K562 (cell line): ENCODE data around the gene GNAS-AS1. TPM values are rescaled to one million over a fixed set of nuclear protein-coding genes. Genes with fewer than 3 reads are reported as not detected.

Experiments
- DDX20 ChIP-seq: fragments of 450-650 bp; IDR thresholded peaks from 2 replicates; pipeline ENCODE4 v1.6.1; 2016; ENCODE audit warnings: missing genetic modification characterization, low read depth, mild to moderate bottlenecking, missing compliant biosample characterization, moderate library complexity
- ELF4 ChIP-seq: fragments of 450-650 bp; formaldehyde crosslinking; IDR thresholded peaks from 2 replicates; pipeline ENCODE4 v1.4.0; 2022; ENCODE audit warnings: missing genetic modification characterization
- FOXA3 ChIP-seq, 2 experiments: fragments of 450-650 bp in 1 of 2; sonication (generic) in 1 of 2; formaldehyde crosslinking; IDR thresholded peaks in 1 of 2; conservative IDR thresholded peaks in 1 of 2; 2 replicates each; pipeline versions ENCODE4 v1.4.0 to v1.8.0; 2020 to 2022; ENCODE audit warnings: mild to moderate bottlenecking in 2 of 2, missing genetic modification reagents in 1 of 2
- JUND ChIP-seq, 2 experiments: IDR thresholded peaks; 2 replicates in 1 of 2; 3 replicates in 1 of 2; pipeline ENCODE4 v1.6.1; 2011; ENCODE audit warnings: borderline replicate concordance in 2 of 2, low read depth in 2 of 2, low read length in 2 of 2, improper control_type of control experiment in 1 of 2, missing biosample characterization in 1 of 2, missing genetic modification characterization in 1 of 2, missing genetic modification reagents in 1 of 2
- KDM4B ChIP-seq, 2 experiments: fragments of 450-650 bp in 1 of 2; sonication (generic) in 1 of 2; IDR thresholded peaks; 2 replicates each; pipeline ENCODE4 v1.6.1; 2016 to 2017; ENCODE audit warnings: borderline replicate concordance in 2 of 2, antibody characterized with exemption in 1 of 2, low read depth in 1 of 2, mild to moderate bottlenecking in 1 of 2
- KLF10 ChIP-seq: fragments of 250-450 bp; sonication (Bioruptor Pico); IDR thresholded peaks from 2 replicates; pipeline ENCODE4 v1.6.1; 2021; ENCODE audit warnings: matching md5 sums
- MCM2 ChIP-seq: fragments of 450-650 bp; IDR thresholded peaks from 2 replicates; pipeline ENCODE4 v1.6.1; 2017; ENCODE audit warnings: low read depth, mild to moderate bottlenecking
- NFRKB ChIP-seq: fragments of 450-650 bp; IDR thresholded peaks from 2 replicates; pipeline ENCODE4 v1.6.1; 2016; ENCODE audit warnings: low read depth
- POLR2G ChIP-seq: fragments of 200-400 bp; formaldehyde crosslinking; IDR thresholded peaks from 2 replicates; pipeline ENCODE4 v1.6.1; 2017; ENCODE audit warnings: low read depth, mild to moderate bottlenecking, antibody characterized with exemption, low read length, moderate library complexity
- SMAD2 ChIP-seq: fragments of 150-350 bp; IDR thresholded peaks from 2 replicates; pipeline ENCODE4 v1.6.1; 2014; ENCODE audit warnings: low read depth, mild to moderate bottlenecking, low read length
- TCFL5 ChIP-seq: fragments of 250-450 bp; sonication (Bioruptor Pico); conservative IDR thresholded peaks from 2 replicates; pipeline ENCODE4 v1.6.1; 2021; ENCODE audit warnings: mild to moderate bottlenecking, moderate library complexity, matching md5 sums
- ZBTB7A ChIP-seq: IDR thresholded peaks from 2 replicates; pipeline ENCODE4 v1.6.1; 2011; ENCODE audit warnings: low read depth, mild to moderate bottlenecking, low read length, moderate library complexity, borderline replicate concordance; ENCODE audit not compliant: control insufficient read depth
- ZNF316 ChIP-seq: fragments of 450-650 bp; IDR thresholded peaks from 2 replicates; pipeline ENCODE4 v1.6.1; 2016
- ZNF76 ChIP-seq: fragments of 250-450 bp; sonication (Bioruptor Pico); IDR thresholded peaks from 2 replicates; pipeline ENCODE4 v1.4.0; 2020; ENCODE audit warnings: mild to moderate bottlenecking, moderate library complexity, borderline replicate concordance
- polyA plus RNA-seq, 8 experiments: library from polyadenylated mRNA; depleted of rRNA in 4 of 8; stranded (reverse) in 5 of 8; unstranded in 3 of 8; fragments of >200 nt; fragmentation: Nextera tagmentation in 2 of 8; fragmentation: Illumina TruSeq in 1 of 8; extraction: Ambion mirVana in 2 of 8; extraction: Trizol in 1 of 8; gene quantifications; 2 replicates each; pipeline versions ENCODE4 v1.2.1 to v1.2.3, GENCODE V29; 2011 to 2014; ENCODE audit warnings: inconsistent platforms in 1 of 8, missing spikeins in 1 of 8
- total RNA-seq, 7 experiments: library from RNA; depleted of rRNA in 6 of 7; stranded (reverse); fragments of >200 nt in 6 of 7; fragmentation: Illumina TruSeq in 2 of 7; extraction: Trizol in 2 of 7; gene quantifications; 2 replicates each; pipeline versions ENCODE4 v1.2.1 to v1.2.3, GENCODE V29; 2011 to 2021; ENCODE audit warnings: low replicate concordance in 1 of 7
- TF ChIP-seq, protein P1 (sequence below): sonication (generic); formaldehyde crosslinking; IDR thresholded peaks from 2 replicates; pipeline ENCODE4 v1.8.0; 2023; ENCODE audit warnings: missing genetic modification reagents, mild to moderate bottlenecking, borderline replicate concordance
- TF ChIP-seq, protein P2 (sequence below), 2 experiments: fragments of 150-350 bp in 1 of 2; IDR thresholded peaks; 2 replicates each; pipeline ENCODE4 v1.6.1; 2012 to 2016; ENCODE audit warnings: low read depth in 2 of 2, low read length in 2 of 2, mild to moderate bottlenecking in 1 of 2, moderate library complexity in 1 of 2
- TF ChIP-seq, protein P3 (sequence below): fragments of 450-650 bp; formaldehyde crosslinking; IDR thresholded peaks from 2 replicates; pipeline ENCODE4 v1.4.0; 2022; ENCODE audit warnings: missing genetic modification characterization

The GNAS-AS1 gene
- total and polyA plus RNA-seq, 9 of the 15 experiments (the other 6 are each of a cell fraction or from before 2014, with no cell fraction given) = 0.04 to 2.5 (median 0.25) TPM

- TF ChIP-seq, protein P1, sequence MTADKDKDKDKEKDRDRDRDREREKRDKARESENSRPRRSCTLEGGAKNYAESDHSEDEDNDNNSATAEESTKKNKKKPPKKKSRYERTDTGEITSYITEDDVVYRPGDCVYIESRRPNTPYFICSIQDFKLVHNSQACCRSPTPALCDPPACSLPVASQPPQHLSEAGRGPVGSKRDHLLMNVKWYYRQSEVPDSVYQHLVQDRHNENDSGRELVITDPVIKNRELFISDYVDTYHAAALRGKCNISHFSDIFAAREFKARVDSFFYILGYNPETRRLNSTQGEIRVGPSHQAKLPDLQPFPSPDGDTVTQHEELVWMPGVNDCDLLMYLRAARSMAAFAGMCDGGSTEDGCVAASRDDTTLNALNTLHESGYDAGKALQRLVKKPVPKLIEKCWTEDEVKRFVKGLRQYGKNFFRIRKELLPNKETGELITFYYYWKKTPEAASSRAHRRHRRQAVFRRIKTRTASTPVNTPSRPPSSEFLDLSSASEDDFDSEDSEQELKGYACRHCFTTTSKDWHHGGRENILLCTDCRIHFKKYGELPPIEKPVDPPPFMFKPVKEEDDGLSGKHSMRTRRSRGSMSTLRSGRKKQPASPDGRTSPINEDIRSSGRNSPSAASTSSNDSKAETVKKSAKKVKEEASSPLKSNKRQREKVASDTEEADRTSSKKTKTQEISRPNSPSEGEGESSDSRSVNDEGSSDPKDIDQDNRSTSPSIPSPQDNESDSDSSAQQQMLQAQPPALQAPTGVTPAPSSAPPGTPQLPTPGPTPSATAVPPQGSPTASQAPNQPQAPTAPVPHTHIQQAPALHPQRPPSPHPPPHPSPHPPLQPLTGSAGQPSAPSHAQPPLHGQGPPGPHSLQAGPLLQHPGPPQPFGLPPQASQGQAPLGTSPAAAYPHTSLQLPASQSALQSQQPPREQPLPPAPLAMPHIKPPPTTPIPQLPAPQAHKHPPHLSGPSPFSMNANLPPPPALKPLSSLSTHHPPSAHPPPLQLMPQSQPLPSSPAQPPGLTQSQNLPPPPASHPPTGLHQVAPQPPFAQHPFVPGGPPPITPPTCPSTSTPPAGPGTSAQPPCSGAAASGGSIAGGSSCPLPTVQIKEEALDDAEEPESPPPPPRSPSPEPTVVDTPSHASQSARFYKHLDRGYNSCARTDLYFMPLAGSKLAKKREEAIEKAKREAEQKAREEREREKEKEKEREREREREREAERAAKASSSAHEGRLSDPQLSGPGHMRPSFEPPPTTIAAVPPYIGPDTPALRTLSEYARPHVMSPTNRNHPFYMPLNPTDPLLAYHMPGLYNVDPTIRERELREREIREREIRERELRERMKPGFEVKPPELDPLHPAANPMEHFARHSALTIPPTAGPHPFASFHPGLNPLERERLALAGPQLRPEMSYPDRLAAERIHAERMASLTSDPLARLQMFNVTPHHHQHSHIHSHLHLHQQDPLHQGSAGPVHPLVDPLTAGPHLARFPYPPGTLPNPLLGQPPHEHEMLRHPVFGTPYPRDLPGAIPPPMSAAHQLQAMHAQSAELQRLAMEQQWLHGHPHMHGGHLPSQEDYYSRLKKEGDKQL = no peak
- TF ChIP-seq ZNF316 (no peak), JUND (IDR thresholded peaks at IDR 0.05; ENCODE audit: borderline replicate concordance, low read depth, low read length) (no peak), JUND (tag; IDR thresholded peaks at IDR 0.05; ENCODE audit: borderline replicate concordance, low read depth, low read length) (no peak), POLR2G (peak; percentile 86), DDX20 (tag) (no peak), ZNF76 (CRISPR knock-in tag) (no peak), ELF4 (CRISPR knock-in tag) (no peak), SMAD2 (no peak), MCM2 (no peak), FOXA3 (CRISPR knock-in tag; conservative IDR thresholded peaks at IDR 0.05 in 1 of 2, IDR thresholded peaks at IDR 0.05 in 1 of 2) (no peak), KLF10 (no peak), KDM4B (IDR thresholded peaks at IDR 0.05; ENCODE audit: borderline replicate concordance in 2 of 2, low read depth in 1 of 2) (no peak), ZBTB7A (peak; percentile 74; the same call in 1 of the 2 replicates), NFRKB (no peak), TCFL5 (CRISPR knock-in tag) (no peak)
- TF ChIP-seq, protein P2, sequence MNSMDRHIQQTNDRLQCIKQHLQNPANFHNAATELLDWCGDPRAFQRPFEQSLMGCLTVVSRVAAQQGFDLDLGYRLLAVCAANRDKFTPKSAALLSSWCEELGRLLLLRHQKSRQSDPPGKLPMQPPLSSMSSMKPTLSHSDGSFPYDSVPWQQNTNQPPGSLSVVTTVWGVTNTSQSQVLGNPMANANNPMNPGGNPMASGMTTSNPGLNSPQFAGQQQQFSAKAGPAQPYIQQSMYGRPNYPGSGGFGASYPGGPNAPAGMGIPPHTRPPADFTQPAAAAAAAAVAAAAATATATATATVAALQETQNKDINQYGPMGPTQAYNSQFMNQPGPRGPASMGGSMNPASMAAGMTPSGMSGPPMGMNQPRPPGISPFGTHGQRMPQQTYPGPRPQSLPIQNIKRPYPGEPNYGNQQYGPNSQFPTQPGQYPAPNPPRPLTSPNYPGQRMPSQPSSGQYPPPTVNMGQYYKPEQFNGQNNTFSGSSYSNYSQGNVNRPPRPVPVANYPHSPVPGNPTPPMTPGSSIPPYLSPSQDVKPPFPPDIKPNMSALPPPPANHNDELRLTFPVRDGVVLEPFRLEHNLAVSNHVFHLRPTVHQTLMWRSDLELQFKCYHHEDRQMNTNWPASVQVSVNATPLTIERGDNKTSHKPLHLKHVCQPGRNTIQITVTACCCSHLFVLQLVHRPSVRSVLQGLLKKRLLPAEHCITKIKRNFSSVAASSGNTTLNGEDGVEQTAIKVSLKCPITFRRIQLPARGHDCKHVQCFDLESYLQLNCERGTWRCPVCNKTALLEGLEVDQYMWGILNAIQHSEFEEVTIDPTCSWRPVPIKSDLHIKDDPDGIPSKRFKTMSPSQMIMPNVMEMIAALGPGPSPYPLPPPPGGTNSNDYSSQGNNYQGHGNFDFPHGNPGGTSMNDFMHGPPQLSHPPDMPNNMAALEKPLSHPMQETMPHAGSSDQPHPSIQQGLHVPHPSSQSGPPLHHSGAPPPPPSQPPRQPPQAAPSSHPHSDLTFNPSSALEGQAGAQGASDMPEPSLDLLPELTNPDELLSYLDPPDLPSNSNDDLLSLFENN (IDR thresholded peaks at IDR 0.05; ENCODE audit: low read depth in 2 of 2, low read length in 2 of 2) = no peak
- TF ChIP-seq, protein P3, sequence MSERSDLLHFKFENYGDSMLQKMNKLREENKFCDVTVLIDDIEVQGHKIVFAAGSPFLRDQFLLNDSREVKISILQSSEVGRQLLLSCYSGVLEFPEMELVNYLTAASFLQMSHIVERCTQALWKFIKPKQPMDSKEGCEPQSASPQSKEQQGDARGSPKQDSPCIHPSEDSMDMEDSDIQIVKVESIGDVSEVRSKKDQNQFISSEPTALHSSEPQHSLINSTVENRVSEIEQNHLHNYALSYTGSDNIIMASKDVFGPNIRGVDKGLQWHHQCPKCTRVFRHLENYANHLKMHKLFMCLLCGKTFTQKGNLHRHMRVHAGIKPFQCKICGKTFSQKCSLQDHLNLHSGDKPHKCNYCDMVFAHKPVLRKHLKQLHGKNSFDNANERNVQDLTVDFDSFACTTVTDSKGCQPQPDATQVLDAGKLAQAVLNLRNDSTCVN (CRISPR knock-in tag) = no peak
These were observed 40.5 kb upstream of the GNAS-AS1 start (continued) for GRCh38 chr20:58891086-58891717.
